ENCODE measurements around the gene EOLA2. TPM values are rescaled to one million over a fixed set of nuclear protein-coding genes. Genes with fewer than 3 reads are reported as not detected.

The EOLA2 gene
- total and polyA plus RNA-seq, 10 of the 15 experiments (the other 5 are each of a cell fraction or from before 2014, with no cell fraction given): 23.9 to 55.8 (median 41.4) TPM

GRCh38 chrX:149987613-149988012 lies 49.3 kb upstream of the EOLA2 start:
- ChIA-PET CTCF (no interaction called here), POLR2A (no interaction called here)
- FAIRE-seq: no peak

More at GRCh38 chrX:149987613-149988012, 49.3 kb upstream of the EOLA2 start:
- ChIA-PET SMC1A (ENCODE audit: uncharacterized antibody, unreplicated experiment) (no interaction called here), RAD21 (ENCODE audit: unreplicated experiment) (no interaction called here)
- ATAC-seq (peak; percentile 77), DNase-seq (ENCODE audit: low read depth, low spot score) (no peak)
- no peaks in the 10 kb centered on the region for H3K36me3 ChIP-seq (ENCODE audit: control insufficient read depth in 2 of 2, insufficient read depth in 2 of 2, low read length in 1 of 2)
- in situ Hi-C loops (cut with MboI) (no loop called here), intact Hi-C loops (cut with micrococcal nuclease; ENCODE audit: unreplicated experiment) (no loop called here)
- no peak overlapping the region for H3K27ac ChIP-seq (ENCODE audit: control insufficient read depth, insufficient read depth)
- no TSS peak for BruUV-seq (replicated peaks)
- no peak overlapping the region for H2AFZ ChIP-seq (ENCODE audit: control insufficient read depth, low read depth, low read length)
- H3K9me3 ChIP-seq (replicated peaks; ENCODE audit: control insufficient read depth, insufficient read depth, low read length): no peaks in the 10 kb centered on the region
- no peaks in the 10 kb centered on the region for H3K79me2 ChIP-seq (ENCODE audit: control insufficient read depth, insufficient read depth, low read length)
- H3K4me1 ChIP-seq (ENCODE audit: control insufficient read depth, insufficient read depth, low read length): no peaks in the 10 kb centered on the region
- no peaks in the 10 kb centered on the region for H3K27me3 ChIP-seq (replicated peaks in 1 of 2; ENCODE audit: control insufficient read depth in 2 of 2, insufficient read depth in 2 of 2, low read length in 1 of 2)
- TF ChIP-seq KAT2A (conservative IDR thresholded peaks at IDR 0.05; ENCODE audit: control insufficient read depth, low read depth, low read length): no peak
- TF ChIP-seq EP300 (IDR thresholded peaks at IDR 0.05; ENCODE audit: borderline replicate concordance in 1 of 2, control insufficient read depth in 1 of 2, low read depth in 2 of 2, low read length in 2 of 2): peak in 1 of 2 experiments; percentile 52; a peak in 1 of 4 replicates
- no peak for TF ChIP-seq MEF2A (IDR thresholded peaks at IDR 0.05; ENCODE audit: insufficient read depth, low read depth, low read length)
- no peak for TF ChIP-seq EZH2 (IDR thresholded peaks at IDR 0.05; ENCODE audit: borderline replicate concordance, control insufficient read depth, low read depth, low read length)
- TF ChIP-seq MXI1 (IDR thresholded peaks at IDR 0.05; ENCODE audit: low read depth, low read length): no peak
- TF ChIP-seq, protein P1, sequence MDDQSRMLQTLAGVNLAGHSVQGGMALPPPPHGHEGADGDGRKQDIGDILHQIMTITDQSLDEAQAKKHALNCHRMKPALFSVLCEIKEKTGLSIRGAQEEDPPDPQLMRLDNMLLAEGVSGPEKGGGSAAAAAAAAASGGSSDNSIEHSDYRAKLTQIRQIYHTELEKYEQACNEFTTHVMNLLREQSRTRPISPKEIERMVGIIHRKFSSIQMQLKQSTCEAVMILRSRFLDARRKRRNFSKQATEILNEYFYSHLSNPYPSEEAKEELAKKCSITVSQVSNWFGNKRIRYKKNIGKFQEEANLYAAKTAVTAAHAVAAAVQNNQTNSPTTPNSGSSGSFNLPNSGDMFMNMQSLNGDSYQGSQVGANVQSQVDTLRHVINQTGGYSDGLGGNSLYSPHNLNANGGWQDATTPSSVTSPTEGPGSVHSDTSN (IDR thresholded peaks at IDR 0.05; ENCODE audit: insufficient replicate concordance, low read depth, low read length): no peak
- TF ChIP-seq SPI1 (IDR thresholded peaks at IDR 0.05; ENCODE audit: borderline replicate concordance, insufficient read depth, low read depth, low read length): peak; percentile 78
- 0 out of 2 replicates have a peak, but pooled peaks have one; percentile 28 for TF ChIP-seq DPF2 (IDR thresholded peaks at IDR 0.05)
- TF ChIP-seq TCF7 (IDR thresholded peaks at IDR 0.05; ENCODE audit: borderline replicate concordance): no peak
- no peak for TF ChIP-seq ZNF24 (IDR thresholded peaks at IDR 0.05)
- TF ChIP-seq, protein P2, sequence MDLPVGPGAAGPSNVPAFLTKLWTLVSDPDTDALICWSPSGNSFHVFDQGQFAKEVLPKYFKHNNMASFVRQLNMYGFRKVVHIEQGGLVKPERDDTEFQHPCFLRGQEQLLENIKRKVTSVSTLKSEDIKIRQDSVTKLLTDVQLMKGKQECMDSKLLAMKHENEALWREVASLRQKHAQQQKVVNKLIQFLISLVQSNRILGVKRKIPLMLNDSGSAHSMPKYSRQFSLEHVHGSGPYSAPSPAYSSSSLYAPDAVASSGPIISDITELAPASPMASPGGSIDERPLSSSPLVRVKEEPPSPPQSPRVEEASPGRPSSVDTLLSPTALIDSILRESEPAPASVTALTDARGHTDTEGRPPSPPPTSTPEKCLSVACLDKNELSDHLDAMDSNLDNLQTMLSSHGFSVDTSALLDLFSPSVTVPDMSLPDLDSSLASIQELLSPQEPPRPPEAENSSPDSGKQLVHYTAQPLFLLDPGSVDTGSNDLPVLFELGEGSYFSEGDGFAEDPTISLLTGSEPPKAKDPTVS (IDR thresholded peaks at IDR 0.05; ENCODE audit: low read depth, low read length): no peak
- no peak for TF ChIP-seq ZNF217 (IDR thresholded peaks at IDR 0.05)
- no peak for TF ChIP-seq NR2C2 (IDR thresholded peaks at IDR 0.05; ENCODE audit: borderline replicate concordance, control insufficient read depth, insufficient read length, low read depth)
- TF ChIP-seq POLR2A (IDR thresholded peaks at IDR 0.05; ENCODE audit: low read depth, low read length): no peak
- TF ChIP-seq MTA2 (IDR thresholded peaks at IDR 0.05; ENCODE audit: low read depth): peak; percentile 76
- H3K4me2 ChIP-seq (ENCODE audit: control insufficient read depth, insufficient read depth): no peak overlapping the region
- H3K4me3 ChIP-seq: no peak overlapping the region
- no peaks in the 10 kb centered on the region for H4K20me1 ChIP-seq (ENCODE audit: control insufficient read depth, insufficient read depth)
- no peak overlapping the region for H3K9ac ChIP-seq (ENCODE audit: control insufficient read depth, insufficient read depth, low read length)

Measured in GM12878 (cell line).